HG03354 (cell line): Measurements from ENCODE around the gene EML4.
"Not testable (repeated sequence)": the region's sequence is repeated elsewhere in the genome, so short reads cannot be mapped to it uniquely, and the experiment has no call there.

ENCODE experiments used
- ATAC-seq: cut with Tn5 transposase; IDR thresholded peaks from one replicate; pipeline ENCODE4 v1.9.1; 2021; ENCODE audit warnings: mild to moderate bottlenecking; ENCODE audit not compliant: unreplicated experiment, poor library complexity, severe bottlenecking

Gene EML4, protein sequence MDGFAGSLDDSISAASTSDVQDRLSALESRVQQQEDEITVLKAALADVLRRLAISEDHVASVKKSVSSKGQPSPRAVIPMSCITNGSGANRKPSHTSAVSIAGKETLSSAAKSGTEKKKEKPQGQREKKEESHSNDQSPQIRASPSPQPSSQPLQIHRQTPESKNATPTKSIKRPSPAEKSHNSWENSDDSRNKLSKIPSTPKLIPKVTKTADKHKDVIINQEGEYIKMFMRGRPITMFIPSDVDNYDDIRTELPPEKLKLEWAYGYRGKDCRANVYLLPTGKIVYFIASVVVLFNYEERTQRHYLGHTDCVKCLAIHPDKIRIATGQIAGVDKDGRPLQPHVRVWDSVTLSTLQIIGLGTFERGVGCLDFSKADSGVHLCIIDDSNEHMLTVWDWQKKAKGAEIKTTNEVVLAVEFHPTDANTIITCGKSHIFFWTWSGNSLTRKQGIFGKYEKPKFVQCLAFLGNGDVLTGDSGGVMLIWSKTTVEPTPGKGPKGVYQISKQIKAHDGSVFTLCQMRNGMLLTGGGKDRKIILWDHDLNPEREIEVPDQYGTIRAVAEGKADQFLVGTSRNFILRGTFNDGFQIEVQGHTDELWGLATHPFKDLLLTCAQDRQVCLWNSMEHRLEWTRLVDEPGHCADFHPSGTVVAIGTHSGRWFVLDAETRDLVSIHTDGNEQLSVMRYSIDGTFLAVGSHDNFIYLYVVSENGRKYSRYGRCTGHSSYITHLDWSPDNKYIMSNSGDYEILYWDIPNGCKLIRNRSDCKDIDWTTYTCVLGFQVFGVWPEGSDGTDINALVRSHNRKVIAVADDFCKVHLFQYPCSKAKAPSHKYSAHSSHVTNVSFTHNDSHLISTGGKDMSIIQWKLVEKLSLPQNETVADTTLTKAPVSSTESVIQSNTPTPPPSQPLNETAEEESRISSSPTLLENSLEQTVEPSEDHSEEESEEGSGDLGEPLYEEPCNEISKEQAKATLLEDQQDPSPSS

DNA sequence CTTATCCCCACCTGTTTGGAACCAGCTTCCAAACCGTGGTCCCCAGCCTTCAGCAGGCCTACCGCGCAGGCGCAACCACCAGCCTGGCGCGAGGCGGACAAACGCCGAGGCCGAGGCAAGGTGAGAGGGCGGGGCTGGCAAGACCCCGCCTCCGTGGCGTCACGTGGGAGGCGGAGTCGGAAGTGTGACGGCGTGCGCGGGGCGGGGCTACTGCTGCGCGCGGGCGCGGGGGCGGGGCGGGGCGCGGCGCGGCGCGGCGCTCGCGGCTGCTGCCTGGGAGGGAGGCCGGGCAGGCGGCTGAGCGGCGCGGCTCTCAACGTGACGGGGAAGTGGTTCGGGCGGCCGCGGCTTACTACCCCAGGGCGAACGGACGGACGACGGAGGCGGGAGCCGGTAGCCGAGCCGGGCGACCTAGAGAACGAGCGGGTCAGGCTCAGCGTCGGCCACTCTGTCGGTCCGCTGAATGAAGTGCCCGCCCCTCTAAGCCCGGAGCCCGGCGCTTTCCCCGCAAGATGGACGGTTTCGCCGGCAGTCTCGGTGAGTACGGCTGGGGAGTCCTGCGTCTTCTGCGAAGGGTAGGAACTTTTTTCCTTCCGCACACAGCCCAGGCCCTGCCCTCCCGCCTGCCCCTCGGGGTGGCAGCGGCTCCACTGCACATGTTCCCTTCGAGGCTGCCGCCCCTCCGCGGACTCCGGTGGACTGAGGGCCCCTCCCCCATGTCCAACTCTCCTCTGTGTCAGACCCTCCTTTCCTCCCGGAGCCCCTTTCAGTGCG is at the start of gene EML4:
EML4 (plus strand) TSS at position 254 of the 774 bp plus-strand sequence; CDS start at position 513, 259 bp downstream.
- peak; percentile 88 for ATAC-seq

DNA sequence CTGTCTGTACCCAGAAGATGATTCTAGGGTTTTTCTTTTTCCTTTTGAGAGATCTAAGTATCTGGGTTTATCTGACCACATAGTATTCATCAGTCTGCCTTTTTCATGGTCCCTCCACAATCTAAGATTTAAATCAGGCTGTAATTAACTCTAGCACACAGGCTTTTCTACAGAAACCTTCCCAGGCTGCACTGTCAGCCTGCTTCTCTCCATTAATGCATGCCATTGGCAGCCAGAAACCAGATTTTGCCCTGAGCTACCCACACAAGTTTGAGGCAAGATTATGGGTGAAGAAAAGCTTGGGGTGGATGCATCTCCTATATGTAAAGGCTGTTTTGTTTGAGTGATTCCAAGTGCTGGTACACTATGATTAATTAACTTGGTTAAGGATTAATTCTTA is 45.7 kb upstream of the EML4 start:
- ATAC-seq, result no peak

DNA sequence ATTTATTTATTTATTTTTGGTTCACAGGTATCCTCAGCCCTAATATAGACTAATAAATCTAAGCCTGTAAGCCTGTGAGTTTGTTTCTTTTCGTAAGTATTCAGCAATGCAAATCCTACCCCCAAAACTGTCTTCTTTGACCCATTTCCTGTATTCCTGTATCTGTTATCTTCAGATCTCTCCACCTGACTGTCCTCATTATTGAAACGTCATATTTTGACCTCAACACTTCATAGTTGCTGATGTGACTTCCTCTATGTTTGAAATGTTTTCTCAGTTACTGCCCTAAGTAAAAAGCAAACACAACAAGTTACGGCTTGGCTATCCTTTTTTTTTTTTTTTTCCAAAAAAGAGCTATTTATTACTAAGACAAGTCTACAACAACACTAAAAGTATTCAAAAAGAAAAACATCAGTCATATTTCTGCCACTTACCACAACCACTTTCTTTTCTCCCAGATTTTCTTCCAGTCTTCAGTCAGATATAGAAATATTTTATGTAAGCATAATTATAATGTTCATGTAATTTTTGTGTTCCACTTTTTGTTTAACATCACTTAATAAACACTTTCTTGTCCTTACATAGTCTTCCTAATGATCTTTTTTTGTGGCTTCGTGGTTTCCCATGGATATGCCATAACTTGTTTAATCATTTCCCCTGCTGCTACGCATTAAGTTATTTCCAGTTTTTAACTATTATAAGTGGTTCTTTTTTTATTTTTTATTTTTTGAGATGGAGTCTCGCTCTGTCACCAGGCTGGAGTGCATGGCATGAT is 45.0 kb upstream of the EML4 start:
- peak; percentile 83 for ATAC-seq

DNA sequence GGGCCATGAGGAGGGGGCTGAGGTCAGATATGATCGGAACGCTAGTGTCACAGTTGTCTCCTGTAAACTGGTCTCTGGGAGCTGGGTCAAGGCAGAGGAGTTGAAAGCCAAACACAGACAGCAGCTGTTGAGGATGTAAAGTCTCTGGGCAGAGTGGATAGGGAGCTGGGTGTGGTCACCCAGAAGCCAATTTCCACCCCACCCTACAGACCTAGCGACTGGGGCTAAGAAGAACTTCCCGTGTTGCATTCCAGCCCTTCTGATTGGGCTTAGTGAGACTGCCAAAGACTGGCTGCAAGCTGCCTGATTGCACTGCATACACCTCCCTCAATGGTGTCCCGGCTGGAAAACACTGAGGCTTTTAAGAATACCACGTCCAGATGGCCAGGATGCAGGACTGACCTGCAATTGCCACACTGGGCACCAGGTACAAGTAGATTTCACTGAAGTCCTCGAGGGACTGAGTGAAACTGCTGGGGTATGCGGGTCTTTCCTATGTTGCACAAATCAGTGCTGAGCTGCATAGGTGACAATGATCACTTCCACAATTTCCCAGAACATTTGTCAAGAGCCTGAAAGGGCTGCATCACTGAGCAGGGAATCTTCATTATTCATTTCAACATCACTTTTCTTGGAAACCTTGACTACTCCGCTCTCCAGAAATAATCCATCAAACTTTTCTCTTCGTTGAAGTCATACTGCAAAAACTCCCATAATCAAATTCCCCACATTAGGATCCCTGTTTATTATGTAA is 43.1 kb upstream of the EML4 start:
- no peak for ATAC-seq

DNA sequence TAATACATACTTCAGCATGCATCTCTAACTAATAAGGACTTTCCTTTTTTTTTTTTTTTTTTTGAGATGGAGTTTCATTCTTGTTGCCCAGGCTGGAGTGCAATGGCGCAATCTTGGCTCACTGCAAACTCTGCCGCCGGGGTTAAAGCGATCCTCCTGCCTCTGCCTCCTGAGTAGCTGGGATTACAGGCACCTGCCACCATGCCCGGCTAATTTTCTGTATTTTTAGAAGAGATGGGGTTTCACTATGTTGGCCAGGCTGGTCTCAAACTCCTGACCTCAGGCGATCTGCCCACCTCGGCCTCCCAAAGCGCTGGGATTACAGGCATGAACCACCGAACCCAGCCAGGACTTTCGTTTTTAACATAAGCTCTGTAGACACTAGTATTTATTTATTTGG is 42.3 kb upstream of the EML4 start:
- not testable (repeated sequence) for ATAC-seq

DNA sequence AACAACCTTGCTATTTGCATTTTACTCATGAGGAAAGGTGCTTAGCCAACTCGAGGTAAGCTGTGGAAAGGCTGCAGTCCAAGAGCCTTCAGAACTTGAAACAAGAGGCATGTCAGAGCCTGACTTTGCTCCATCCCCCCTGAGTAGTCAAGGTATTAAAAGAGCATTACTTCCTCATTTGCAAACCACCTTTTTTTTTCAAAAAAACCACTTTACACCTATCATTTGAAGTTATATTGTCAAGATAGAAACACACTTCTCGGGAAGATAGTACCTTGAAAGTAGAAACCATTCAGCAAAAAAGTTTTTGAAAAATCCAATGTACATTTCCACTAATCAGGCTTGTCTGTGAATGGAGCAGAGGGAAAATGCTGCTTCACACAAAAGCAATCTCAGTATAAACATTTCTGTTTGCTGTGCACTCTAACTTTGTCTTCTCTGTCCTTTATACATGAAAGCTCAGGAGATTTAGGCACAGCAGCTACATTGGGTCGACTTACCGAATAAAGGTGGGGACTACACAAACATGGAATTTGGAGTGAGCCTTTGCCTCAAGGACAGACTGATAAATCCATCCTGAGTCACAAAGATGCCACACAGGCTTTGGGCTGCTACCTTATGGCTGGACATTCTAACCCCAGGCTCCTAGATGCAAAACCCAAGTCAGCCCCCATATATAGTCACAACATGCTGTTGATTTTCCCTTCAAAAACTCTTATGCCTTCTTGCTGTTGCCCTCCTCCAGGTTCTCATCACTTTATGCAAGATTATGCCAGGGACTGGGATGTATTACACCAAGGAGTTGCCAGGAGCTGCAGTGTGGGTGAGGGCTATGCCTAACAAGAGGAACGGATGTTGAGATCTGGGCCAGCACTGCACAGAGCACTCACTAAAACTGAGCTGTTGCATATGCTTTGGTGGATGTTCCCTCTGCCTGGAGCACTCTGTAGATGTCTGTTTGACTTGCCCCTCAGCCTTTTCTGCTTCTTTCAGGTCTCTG is 41.4 kb upstream of the EML4 start:
- ATAC-seq, result peak; percentile 46

DNA sequence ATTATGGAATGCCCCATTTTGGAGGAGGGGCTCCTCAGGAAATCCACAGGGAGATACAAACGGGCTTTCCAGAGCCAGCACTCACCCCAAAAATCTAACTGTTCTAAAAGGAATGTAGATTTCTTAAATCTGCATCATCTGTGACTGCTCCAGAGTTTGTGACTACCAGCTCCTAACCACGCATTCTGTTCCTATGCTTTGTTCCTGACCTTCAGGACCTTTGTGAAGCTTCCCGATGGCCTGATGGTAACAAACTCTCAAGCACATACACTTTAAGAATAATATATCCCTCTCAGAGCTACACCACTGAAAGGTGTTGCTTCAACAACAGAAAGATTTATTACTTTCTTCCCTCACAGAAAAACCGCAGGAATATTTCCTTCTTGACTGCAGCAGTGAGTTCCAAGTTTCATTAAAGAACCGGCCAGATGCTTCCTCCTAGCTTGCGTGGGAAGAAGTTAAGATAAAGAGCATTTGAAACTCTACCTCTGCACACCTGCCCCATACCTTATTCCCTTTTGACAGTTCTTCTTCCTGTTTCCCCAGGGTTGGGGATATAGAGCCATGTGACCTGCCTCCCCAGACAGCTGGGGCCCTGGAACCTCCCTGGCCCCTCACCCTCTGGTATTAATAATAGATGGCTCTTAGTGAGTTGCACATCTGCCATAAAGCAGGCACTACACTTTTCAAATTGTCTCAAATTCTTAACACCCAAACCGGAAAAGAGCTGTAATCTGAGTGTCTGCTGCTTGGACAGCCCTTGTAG is 40.2 kb upstream of the EML4 start:
- ATAC-seq, result peak; percentile 18

DNA sequence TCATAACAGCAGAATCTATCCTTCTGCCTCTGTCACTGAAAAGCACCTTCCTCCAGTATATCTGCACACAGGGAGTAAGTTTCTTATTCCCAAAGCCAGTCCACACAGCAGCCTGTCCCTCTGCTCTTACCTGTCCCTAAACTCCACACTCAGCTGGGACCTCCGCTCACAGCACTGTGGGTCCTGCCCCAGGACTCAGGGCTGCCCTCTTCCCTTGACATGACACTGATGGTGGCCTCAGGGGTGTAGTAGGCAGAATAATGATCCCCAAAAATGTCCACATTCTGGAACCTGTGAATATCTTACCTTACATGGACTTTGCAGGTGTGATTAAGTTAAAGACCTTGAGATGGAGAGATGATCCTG is 39.7 kb upstream of the EML4 start:
- no peak for ATAC-seq

DNA sequence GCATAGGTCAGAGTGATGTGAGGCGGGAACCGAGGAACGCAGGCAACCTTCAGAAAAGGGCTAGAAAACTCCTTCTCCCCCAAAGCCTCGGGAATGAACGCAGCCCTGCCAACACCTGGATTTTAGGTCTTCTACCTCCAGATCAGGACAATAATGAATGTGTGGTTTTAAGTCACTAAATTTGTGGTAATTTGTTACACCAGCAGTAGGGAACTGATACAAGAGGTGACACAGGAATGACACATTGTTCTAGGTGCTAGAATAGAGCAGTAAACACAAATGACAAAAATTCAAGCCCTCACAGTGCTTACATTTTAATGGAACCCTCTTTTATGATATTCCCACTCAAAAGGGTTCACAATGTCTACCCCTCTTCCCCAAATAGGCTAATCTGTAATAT is 39.2 kb upstream of the EML4 start:
- no peak for ATAC-seq

DNA sequence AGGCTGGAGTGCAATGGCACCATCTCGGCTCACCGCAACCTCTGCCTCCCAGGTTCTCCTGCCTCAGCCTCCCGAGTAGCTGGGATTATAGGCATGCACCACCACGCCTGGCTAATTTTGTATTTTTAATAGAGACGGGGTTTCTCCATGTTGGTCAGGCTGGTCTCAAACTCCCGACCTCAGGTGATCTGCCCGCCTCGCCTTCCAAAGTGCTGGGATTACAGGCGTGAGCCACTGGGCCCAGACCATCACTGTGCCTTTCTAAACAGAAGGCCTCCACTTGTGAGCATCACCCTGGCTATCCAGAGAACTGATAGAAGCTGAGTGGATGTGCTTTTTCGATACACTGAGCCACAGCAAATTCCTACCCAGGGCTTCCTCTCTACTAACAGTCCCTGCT is 38.3 kb upstream of the EML4 start:
- not testable (repeated sequence) for ATAC-seq

DNA sequence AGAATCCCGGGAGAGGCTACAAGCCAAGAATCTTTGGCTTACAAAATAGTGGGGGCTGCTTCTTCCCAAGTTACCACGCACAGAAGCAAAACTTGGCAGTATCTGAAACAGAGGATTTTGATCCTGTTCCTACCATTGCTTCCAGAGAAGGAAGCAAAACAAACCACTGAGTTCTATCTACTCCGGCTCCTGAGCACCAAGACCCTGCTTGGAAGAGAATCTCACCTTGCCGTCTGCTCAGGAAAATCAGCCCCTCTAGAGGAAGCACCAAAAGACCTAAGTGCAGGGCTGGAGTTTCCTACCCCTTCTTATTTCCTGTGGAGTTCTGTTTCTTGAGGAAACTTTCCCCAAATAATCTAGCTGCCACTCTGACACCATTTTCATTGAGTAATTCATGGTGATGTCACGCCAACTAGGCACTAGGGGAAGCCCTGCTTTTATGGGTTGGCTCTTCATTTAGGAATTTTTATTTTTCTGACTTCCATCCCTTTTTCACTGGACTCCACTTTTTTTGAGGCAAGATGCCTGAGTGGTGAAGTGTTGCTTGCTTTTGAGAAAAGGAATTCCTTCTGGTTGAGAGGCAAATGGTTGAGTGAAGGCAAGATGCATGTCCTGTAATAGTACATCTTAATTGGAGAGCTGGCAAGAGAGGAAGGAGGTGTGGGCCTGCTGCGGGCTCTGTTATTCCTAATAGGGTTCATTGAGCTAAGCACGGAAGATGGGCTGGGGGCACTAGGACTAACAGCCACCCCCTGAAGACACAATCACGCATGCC is 36.8 kb upstream of the EML4 start:
- ATAC-seq, result no peak

DNA sequence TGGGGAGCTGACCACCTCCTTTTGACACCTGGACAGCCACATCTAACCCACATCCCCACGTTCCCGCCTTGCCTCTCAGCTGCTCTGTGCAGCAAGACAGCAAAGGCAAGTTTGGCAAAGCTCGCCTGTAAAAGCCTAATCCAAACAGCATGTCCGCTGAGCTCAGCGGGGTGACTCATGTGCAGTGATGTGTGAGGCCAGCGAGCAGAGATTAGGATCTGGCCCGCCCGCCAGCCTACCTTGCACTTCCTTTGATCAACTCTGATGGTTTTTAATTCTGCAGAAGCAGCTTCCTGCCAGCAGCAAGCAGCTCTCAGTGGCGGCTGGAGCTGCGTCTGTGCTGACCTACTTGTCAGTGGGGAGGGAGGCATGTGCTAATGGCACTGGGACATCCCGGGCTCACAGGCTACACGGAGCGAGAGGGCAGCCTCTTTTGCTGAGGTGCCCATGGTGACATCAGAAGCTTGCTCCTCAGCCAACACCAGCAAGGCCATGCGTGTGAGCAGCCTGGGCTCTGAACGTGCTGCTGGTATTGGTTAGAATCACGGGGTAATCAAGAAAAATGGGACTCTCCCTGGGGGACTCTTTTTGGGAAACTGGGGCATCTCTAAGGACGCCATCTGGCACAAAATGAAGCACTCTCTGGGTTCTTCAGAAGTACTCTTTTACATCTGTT is 36.0 kb upstream of the EML4 start:
- ATAC-seq, result peak; percentile 92

DNA sequence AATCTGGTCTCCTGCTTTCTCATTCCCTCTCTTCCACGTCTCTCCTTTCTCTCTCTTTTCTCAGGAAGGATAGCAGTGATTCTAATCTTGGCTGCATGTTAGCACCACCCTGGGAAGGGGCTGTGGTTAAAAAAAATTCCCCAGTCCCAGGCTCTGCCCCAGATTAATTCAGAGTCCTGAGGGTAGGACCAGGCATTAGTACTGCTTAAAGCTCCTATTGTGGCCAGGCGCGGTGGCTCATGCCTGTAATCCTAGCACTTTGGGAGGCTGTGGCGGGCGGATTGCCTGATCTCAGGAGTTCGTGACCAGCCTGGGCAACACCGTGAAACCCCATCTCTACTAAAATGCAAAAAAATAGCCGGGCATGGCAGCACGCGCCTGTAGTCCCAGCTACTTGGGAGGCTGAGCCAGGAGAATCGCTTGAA is 35.4 kb upstream of the EML4 start:
- no peak for ATAC-seq

DNA sequence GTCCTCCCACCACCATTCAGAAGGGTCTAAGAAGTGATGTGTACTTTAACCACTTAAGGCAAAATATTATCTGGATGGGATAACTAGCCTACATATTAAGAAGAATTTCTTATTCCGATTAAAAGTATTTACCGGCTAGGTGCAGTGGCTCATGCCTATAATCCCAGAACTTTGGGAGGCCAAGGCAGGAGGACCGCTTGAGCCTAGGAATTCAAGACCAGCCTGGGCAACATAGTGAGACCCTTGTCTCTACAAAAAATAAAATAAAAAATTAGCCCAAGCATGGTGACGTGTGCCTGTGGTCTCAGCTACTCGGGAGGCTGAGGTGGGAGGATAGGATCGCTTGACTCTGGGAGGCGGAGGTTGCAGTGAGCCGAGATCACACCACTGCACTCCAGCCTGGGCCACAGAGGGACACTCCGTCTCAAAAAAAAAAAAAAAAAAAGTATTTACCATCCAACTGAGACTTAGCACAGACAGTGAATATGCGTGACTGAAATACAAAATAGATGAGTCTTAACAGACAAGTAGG is 34.7 kb upstream of the EML4 start:
- not testable (repeated sequence) for ATAC-seq
